Progenitor cell of endocrine pancreas (in vitro differentiated cells): ENCODE data around the gene ARMC12. TPM values are rescaled to one million over a fixed set of nuclear protein-coding genes. Genes with fewer than 3 reads are reported as not detected.

Experiments
- DNase-seq: peaks from one replicate; pipeline ENCODE4 v3.0.0; 2021; ENCODE audit warnings: low spot score; ENCODE audit not compliant: unreplicated experiment
- H3K27ac Mint-ChIP-seq: 2 replicates; pipeline ENCODE4 v1.8.0; 2021; ENCODE audit warnings: mild to moderate bottlenecking, moderate library complexity, mixed read lengths
- H3K27me3 Mint-ChIP-seq: 2 replicates; pipeline ENCODE4 v1.8.0; 2021; ENCODE audit warnings: mixed read lengths
- H3K36me3 Mint-ChIP-seq: 2 replicates; pipeline ENCODE4 v1.8.0; 2022; ENCODE audit warnings: mixed read lengths; ENCODE audit not compliant: insufficient read depth
- H3K4me1 Mint-ChIP-seq: 2 replicates; pipeline ENCODE4 v1.8.0; 2021; ENCODE audit warnings: low read depth, mixed read lengths
- H3K4me3 Mint-ChIP-seq: 2 replicates; pipeline ENCODE4 v1.8.0; 2021; ENCODE audit warnings: low read depth, mild to moderate bottlenecking, moderate library complexity, mixed read lengths
- H3K9me3 Mint-ChIP-seq: 2 replicates; pipeline ENCODE4 v1.8.0; 2021; ENCODE audit warnings: low read depth, mixed read lengths
- CTCF ChIP-seq: fragments of 200-600 bp; sonication (generic); IDR thresholded peaks from one replicate; pipeline ENCODE4 v1.5.0; 2021; ENCODE audit warnings: antibody characterized with exemption, mild to moderate bottlenecking; ENCODE audit not compliant: unreplicated experiment
- total RNA-seq: library from RNA; stranded (reverse); gene quantifications from 2 replicates; pipeline ENCODE4 v1.2.1, GENCODE V29; 2021

Gene ARMC12
- total RNA-seq, 1 donor from 2014 or later = 0.98 TPM

GRCh38 chr6:35780719-35781118 is 43.9 kb downstream of the ARMC12 start, which contains the start of gene CLPSL1:
Gene CLPSL1, plus strand, starts transcription at chr6:35781019. Its CDS starts 92 bp downstream, at chr6:35781111.
- H3K27me3 Mint-ChIP-seq = peaks cover 28% of the 10 kb centered on the region
- no peak for TF ChIP-seq CTCF
- no peak within 1 kb of the TSS for H3K27ac Mint-ChIP-seq
- H3K36me3 Mint-ChIP-seq = no peaks in the 10 kb centered on the region
- no peaks in the 10 kb centered on the region for H3K9me3 Mint-ChIP-seq
- H3K4me1 Mint-ChIP-seq = peaks cover 6% of the 10 kb centered on the region
- H3K4me3 Mint-ChIP-seq = no peak within 1 kb of the TSS
- no peak for DNase-seq

DNA sequence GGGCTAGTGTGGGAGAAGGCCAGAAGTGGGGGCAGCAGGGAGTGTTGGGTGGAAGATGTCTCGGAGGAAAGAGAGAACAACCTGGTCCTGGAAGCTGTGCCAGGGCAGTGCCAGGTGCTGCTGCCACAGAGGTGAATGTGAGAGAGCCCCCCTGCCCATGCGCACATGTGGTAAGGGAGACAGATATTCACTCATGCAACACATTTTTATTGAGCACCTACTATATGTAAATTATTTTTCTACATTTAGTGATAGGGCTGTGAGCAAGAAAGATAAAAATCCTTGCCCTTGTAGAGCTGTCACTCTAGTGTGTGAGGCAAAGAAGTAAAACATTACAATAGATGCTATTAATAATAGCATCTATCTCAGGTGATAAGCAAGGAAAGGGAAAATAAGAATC is 44.5 kb downstream of the ARMC12 start:
- Mint-ChIP-seq H3K4me3 (no peak overlapping the region), H3K27ac (no peak overlapping the region), H3K27me3 (peaks cover 24% of the 10 kb centered on the region), H3K36me3 (no peaks in the 10 kb centered on the region), H3K4me1 (peaks cover 6% of the 10 kb centered on the region), H3K9me3 (no peaks in the 10 kb centered on the region)
- TF ChIP-seq CTCF = no peak
- DNase-seq = no peak

DNA sequence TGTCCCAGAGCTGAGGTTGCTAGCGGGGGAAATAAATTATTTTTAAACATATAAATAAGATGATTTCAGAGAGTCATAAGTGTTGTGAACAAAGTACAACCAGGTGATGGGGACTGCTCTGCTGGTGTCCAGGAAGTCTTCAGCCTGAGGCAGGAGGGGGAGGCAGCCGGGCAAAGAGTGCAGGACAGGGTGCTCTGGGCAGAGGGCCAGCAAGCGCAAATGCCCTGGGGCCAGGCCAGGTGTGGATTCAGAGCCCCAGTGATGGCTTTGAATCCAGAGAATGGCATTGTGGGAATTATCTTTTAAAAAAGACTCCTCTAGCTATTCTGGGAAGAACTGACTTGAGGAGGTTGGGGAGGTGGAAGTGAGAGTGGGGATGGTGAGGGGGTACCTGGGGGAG is 45.6 kb downstream of the ARMC12 start:
- no peak overlapping the region for H3K4me3 Mint-ChIP-seq
- DNase-seq = no peak
- peaks cover 5% of the 10 kb centered on the region for H3K4me1 Mint-ChIP-seq
- no peaks in the 10 kb centered on the region for H3K36me3 Mint-ChIP-seq
- H3K9me3 Mint-ChIP-seq = no peaks in the 10 kb centered on the region
- H3K27ac Mint-ChIP-seq = no peak overlapping the region
- peaks cover 25% of the 10 kb centered on the region for H3K27me3 Mint-ChIP-seq
- no peak for TF ChIP-seq CTCF

DNA sequence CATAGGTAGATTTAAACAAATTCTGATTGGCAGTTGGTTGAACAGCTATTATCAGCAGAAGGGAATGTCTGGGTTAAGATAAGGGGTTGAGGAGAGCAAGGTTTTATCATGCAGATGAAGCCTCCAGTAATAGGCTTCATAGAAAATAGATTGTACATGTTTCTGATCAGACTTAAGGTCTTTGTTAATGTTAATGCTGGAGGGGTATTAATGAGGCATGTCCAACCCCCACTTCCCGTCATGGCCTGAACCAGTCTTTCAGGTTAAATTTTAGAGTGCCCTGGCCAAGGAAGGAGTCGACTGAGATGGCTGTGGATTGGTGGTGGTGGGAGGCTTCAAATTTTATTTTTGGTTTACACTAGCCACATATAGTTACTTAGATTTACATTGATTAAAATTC is 47.4 kb downstream of the ARMC12 start:
- Mint-ChIP-seq H3K4me3 (no peak overlapping the region), H3K27ac (no peak overlapping the region), H3K36me3 (no peaks in the 10 kb centered on the region), H3K27me3 (peaks cover 28% of the 10 kb centered on the region), H3K4me1 (peaks cover 5% of the 10 kb centered on the region), H3K9me3 (no peaks in the 10 kb centered on the region)
- no peak for DNase-seq
- no peak for TF ChIP-seq CTCF

DNA sequence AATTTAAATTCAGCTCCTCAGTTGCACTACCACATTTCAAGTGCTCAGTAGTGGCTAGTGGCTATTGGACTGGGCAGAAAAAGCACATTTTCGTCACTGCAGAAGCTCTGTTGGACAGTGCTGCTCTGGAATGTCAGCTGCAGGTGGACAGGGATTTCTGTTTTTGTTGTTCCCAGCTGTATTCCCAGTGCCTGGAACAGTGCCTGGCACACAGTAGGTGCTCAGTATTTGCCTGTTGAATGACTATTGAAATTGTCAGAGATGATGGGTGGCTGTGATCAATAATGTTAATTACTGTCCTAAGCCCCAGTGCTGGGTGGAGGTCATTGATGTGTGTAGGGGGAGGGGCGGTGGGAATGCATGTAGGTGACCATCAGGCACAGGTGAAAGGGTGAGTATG is 49.4 kb downstream of the ARMC12 start:
- Mint-ChIP-seq H3K9me3 (no peaks in the 10 kb centered on the region), H3K4me3 (no peak overlapping the region), H3K27ac (no peak overlapping the region), H3K4me1 (peaks cover 5% of the 10 kb centered on the region), H3K27me3 (peaks cover 27% of the 10 kb centered on the region), H3K36me3 (no peaks in the 10 kb centered on the region)
- TF ChIP-seq CTCF = no peak
- no peak for DNase-seq
